ENCODE results near the gene CBR3. TPM values are rescaled to one million over a fixed set of nuclear protein-coding genes. Genes with fewer than 3 reads are reported as not detected.
"Not testable (repeated sequence)": the region's sequence is repeated elsewhere in the genome, so short reads cannot be mapped to it uniquely, and the experiment has no call there.

Gene CBR3
- total RNA-seq, result 1 to 10 TPM; 4.6 to 5.3 TPM
- polyA plus RNA-seq, result 10 to 100 TPM in 1 of 3 donors, 1 to 10 TPM in 2; 5.4 to 11.6 (median 8.0) TPM
- 3.4 to 15.2 (median 7.2) reads per million in 6 experiments for total RNA-seq

GRCh38 chr21:36134803-36135390 lies at the start of gene CBR3:
TSS of gene CBR3 (plus strand) at chr21:36135079. CDS start at chr21:36135193, 114 bp downstream.
- no peaks in the 10 kb centered on the region for H3K9me3 Mint-ChIP-seq
- POLR2A ChIA-PET, result interaction anchor here (1.0 to 1.7 kb wide), 4 partner anchors 19 to 163 kb away, joined by 4 to 8 read pairs (median 4); partner anchors contain the start of gene SETD4
- peaks cover 18 to 42% (median 28%) of the 10 kb centered on the region in 4 donors for H3K4me1 Mint-ChIP-seq
- peak; percentile 39 to 59 for ATAC-seq
- H3K27me3 Mint-ChIP-seq, result peaks cover 0 to 6% (median 0%) of the 10 kb centered on the region in 5 donors
- H3K36me3 Mint-ChIP-seq, result peaks cover 0 to 34% (median 2%) of the 10 kb centered on the region in 3 donors
- DNase-seq, result peak in 9 of 10 donors; percentile 21 to 60 (median 49)
- peak within 1 kb of the TSS; percentile 83 to 95 (median 88) for H3K27ac Mint-ChIP-seq
- peak within 1 kb of the TSS; percentile 89 to 96 (median 92) for H3K4me3 Mint-ChIP-seq

DNA sequence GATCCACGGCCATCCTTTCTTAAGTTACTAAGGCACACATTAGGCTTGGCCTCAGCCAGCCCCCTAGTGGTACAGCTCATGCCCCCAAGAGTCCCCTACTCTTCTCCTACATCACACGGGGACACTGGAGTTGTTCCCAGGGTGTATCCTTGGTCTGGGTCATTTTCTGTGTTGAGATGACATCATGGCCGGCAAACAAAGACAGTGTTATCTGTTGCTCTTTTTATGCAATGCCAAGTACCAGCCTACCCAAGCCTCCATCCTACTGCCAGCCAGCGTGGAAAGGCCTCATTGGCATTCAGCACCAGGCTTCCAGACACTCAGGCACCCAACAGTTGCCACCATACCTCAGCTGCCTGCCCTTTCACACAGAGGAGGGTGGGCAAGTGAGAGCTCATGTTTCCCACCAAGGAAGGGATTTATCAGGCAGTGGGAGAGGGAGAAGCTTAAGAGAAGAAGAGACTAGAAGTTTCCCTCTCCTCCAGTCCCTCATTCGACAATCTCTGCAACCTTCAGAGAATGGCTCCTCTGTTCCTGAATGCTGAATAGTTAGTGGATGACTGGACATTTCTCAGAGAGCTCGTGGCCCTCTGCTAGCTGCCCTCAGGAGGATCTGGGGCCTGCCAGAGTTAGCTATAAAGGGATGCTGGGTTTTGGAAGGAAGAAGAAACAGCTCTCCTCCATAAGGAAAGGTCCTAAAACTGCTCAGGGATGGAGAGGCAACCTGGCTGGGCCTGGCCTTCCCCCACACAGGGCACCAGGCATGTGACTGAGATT lies 47.3 kb upstream of the CBR3 start:
- POLR2A ChIA-PET, result interaction anchor here (1.2 kb wide), 1 partner anchor 18 kb away, joined by 3 read pairs; no protein-coding TSS in a partner anchor
- peaks cover 0 to 8% (median 3%) of the 10 kb centered on the region in 4 donors for H3K4me1 Mint-ChIP-seq
- peak overlapping the region in 2 of 10 donors; percentile 22 to 73 for H3K27ac Mint-ChIP-seq
- H3K27me3 Mint-ChIP-seq, result no peaks in the 10 kb centered on the region
- ATAC-seq, result peak in 1 of 2 donors; percentile 46
- DNase-seq, result no peak
- H3K9me3 Mint-ChIP-seq, result peaks cover 0 to 5% (median 0%) of the 10 kb centered on the region in 9 donors
- H3K4me3 Mint-ChIP-seq, result no peak overlapping the region
- peaks cover 0 to 2% (median 0%) of the 10 kb centered on the region in 3 donors for H3K36me3 Mint-ChIP-seq

DNA sequence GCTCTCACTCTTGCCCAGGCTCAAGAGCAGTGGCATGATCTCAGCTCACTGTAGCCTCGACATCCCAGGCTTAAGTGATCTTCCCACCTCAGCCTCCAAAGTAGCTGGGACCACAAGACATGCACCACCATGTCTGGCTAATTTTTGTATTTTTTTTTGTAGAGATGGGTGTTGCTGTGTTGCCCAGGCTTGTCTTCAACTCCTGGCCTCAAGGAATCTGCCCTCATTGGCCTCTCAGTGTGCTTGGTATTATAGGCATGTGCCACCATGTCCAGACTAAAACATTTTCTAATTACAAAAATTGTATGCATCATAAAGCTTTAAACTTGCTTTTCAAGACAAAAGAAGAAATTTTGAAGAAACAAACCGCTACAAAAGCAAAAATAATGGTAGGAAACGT lies 44.9 kb upstream of the CBR3 start:
- DNase-seq (no peak), ATAC-seq (no peak)
- H3K9me3 Mint-ChIP-seq, result peaks cover 0 to 20% (median 11%) of the 10 kb centered on the region in 9 donors
- peaks cover 0 to 5% (median 0%) of the 10 kb centered on the region in 5 donors for H3K27me3 Mint-ChIP-seq
- H3K4me1 Mint-ChIP-seq, result peaks cover 0 to 8% (median 3%) of the 10 kb centered on the region in 4 donors
- POLR2A ChIA-PET, result no interaction called here
- no peak overlapping the region for H3K4me3 Mint-ChIP-seq
- peaks cover 7 to 15% (median 9%) of the 10 kb centered on the region in 3 donors for H3K36me3 Mint-ChIP-seq
- no peak overlapping the region for H3K27ac Mint-ChIP-seq

GRCh38 chr21:36092681-36093080 lies 42.2 kb upstream of the CBR3 start:
- POLR2A ChIA-PET, result interaction anchor here (0.7 kb wide), 1 partner anchor 307 kb away, joined by 3 read pairs; no protein-coding TSS in a partner anchor
- H3K4me3 Mint-ChIP-seq, result no peak overlapping the region
- peaks cover 0 to 23% (median 11%) of the 10 kb centered on the region in 9 donors for H3K9me3 Mint-ChIP-seq
- DNase-seq, result no peak
- ATAC-seq, result no peak
- H3K4me1 Mint-ChIP-seq, result peaks cover 0 to under 1% (median 0%) of the 10 kb centered on the region in 4 donors
- H3K36me3 Mint-ChIP-seq, result peaks cover 7 to 15% (median 9%) of the 10 kb centered on the region in 3 donors
- no peak overlapping the region for H3K27ac Mint-ChIP-seq
- peaks cover 0 to 5% (median 0%) of the 10 kb centered on the region in 5 donors for H3K27me3 Mint-ChIP-seq

- peaks cover 0 to 5% (median 0%) of the 10 kb centered on the region in 4 donors for H3K4me1 Mint-ChIP-seq
- H3K27ac Mint-ChIP-seq, result no peak overlapping the region
- POLR2A ChIA-PET, result no interaction called here
- DNase-seq (no peak), ATAC-seq (no peak)
- no peak overlapping the region for H3K4me3 Mint-ChIP-seq
- H3K36me3 Mint-ChIP-seq, result peaks cover 7 to 15% (median 9%) of the 10 kb centered on the region in 3 donors
- peaks cover 0 to 23% (median 11%) of the 10 kb centered on the region in 9 donors for H3K9me3 Mint-ChIP-seq
- H3K27me3 Mint-ChIP-seq, result peaks cover 0 to 5% (median 0%) of the 10 kb centered on the region in 5 donors
Observed at GRCh38 chr21:36093512-36093911, 41.4 kb upstream of the CBR3 start.

GRCh38 chr21:36096398-36097290 lies 38.2 kb upstream of the CBR3 start:
- Mint-ChIP-seq H3K27me3 (peaks cover 0 to 5% (median 0%) of the 10 kb centered on the region in 5 donors), H3K27ac (no peak overlapping the region), H3K36me3 (peaks cover 7 to 15% (median 9%) of the 10 kb centered on the region in 3 donors), H3K4me3 (no peak overlapping the region), H3K9me3 (peaks cover 0 to 23% (median 11%) of the 10 kb centered on the region in 9 donors), H3K4me1 (peaks cover 0 to 5% (median 0%) of the 10 kb centered on the region in 4 donors)
- POLR2A ChIA-PET, result interaction anchor here (0.7 kb wide), 1 partner anchor 961 kb away, joined by 4 read pairs; no protein-coding TSS in a partner anchor
- no peak for ATAC-seq
- no peak for DNase-seq

DNA sequence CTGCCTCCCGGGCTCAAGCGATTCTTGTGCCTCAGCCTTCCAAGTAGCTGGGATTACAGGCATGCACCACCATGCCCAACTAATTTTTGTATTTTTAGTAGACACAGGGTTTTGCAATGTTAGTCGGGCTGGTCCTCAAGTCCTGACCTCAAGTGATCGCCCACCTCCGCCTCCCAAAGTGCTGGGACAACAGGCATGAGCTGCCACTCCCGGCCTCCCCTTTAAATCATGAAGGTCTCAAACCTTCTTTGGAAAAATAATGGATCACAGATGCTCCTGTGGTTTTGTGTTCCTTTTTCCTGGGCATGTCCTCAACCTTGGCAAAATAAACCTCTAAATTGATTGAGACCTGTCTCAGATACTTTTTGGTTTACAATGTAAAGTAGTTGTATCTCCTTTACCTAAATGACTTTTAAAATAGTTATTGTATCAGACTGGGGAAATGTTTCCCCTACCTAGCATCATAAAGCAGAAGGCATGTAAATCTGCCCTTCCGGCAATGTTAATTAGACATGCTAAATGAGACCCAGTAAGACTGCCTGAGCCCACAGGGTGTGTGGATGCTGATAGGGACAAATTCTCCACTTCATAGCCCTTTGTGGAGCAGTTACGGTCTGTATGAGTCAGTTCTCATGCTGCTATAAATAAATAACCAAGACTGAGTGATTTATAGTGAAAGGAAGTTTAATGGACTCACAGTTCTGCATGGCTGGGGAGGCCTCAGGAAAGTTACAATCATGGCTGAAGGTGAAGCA lies 37.3 kb upstream of the CBR3 start:
- ATAC-seq, result no peak

DNA sequence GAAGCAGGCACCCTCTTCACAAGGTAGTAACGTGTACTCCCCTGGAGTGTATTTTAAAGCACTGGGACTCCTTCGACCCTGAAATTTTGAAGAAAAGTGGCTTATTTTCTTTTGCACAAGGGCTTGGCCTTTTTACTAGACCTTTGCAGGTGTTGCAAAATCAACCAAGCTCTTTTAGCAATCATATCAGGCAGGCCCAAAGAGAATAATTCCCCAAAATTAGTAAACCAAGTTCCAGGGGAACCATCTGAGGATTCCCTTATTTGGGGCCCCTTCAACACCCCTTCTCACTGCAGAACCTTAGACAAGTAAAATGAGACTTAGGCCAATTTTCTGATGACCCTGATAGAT lies 36.7 kb upstream of the CBR3 start:
- Mint-ChIP-seq H3K36me3 (peaks cover 7 to 8% (median 7%) of the 10 kb centered on the region in 3 donors), H3K9me3 (peaks cover 0 to 14% (median 8%) of the 10 kb centered on the region in 9 donors), H3K27ac (no peak overlapping the region), H3K27me3 (peaks cover 0 to 5% (median 0%) of the 10 kb centered on the region in 5 donors), H3K4me3 (no peak overlapping the region), H3K4me1 (peaks cover 0 to 5% (median 0%) of the 10 kb centered on the region in 4 donors)
- no peak for DNase-seq
- ATAC-seq, result no peak
- POLR2A ChIA-PET, result no interaction called here

More for the DNA sequence above, 37.3 kb upstream of the CBR3 start:
- POLR2A ChIA-PET, result no interaction called here
- peaks cover 7 to 12% (median 9%) of the 10 kb centered on the region in 3 donors for H3K36me3 Mint-ChIP-seq
- peaks cover 0 to 5% (median 0%) of the 10 kb centered on the region in 5 donors for H3K27me3 Mint-ChIP-seq
- H3K27ac Mint-ChIP-seq, result no peak overlapping the region
- peaks cover 0 to 20% (median 11%) of the 10 kb centered on the region in 9 donors for H3K9me3 Mint-ChIP-seq
- no peak for DNase-seq
- H3K4me3 Mint-ChIP-seq, result no peak overlapping the region
- H3K4me1 Mint-ChIP-seq, result peaks cover 0 to 5% (median 0%) of the 10 kb centered on the region in 4 donors

DNA sequence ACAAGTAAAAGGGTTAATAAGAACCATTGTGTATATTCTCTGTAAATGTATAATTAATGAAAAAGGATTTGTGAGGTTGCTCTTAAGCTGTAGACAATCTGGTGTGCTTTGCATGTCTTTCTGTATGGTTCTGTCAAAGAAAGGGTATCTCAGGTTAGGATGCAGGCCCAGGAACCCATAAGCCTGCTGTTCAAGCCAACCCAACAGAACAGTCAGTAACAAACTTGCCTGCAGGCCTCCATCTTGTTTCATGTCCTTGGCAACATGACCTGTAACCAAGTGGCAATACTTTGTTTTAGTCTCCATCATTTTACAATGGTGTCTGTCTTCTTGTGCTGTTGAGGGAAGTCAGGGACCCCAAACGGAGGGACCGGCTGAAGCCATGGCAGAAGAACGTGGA lies 35.9 kb upstream of the CBR3 start:
- Mint-ChIP-seq H3K4me1 (peaks cover 0 to 5% (median under 1%) of the 10 kb centered on the region in 4 donors), H3K27me3 (peaks cover 0 to 3% (median 0%) of the 10 kb centered on the region in 5 donors), H3K36me3 (no peaks in the 10 kb centered on the region), H3K27ac (no peak overlapping the region), H3K4me3 (no peak overlapping the region), H3K9me3 (peaks cover 0 to 6% (median 0%) of the 10 kb centered on the region in 9 donors)
- POLR2A ChIA-PET, result no interaction called here
- ATAC-seq (no peak), DNase-seq (no peak)

DNA sequence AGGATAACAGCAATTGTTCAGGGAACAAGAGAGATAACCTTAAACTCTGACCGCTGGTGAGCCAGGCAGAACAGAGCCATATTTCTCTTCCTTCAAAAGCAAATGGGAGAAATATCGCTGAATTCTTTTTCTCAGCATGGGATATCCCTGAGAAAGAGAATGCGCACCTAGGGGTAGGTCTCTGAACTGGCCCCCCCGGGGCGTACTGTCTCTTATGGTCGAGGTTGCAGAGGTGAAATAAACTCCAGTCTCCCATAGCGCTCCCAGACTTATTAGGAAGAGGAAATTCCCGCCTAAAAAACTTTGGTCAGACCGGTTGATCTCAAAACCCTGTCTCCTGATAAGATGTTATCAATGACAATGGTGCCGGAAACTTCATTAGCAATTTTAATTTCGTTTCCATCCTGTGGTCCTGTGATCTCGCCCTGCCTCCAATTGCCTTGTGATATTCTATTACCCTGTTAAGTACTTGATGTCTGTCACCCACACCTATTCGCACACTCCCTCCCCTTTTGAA lies 35.1 kb upstream of the CBR3 start:
- DNase-seq, H3K9me3 Mint-ChIP-seq, POLR2A ChIA-PET, H3K27me3 Mint-ChIP-seq, ATAC-seq, H3K27ac Mint-ChIP-seq, H3K36me3 Mint-ChIP-seq, H3K4me3 Mint-ChIP-seq: not testable (repeated sequence)
- H3K4me1 Mint-ChIP-seq, result peaks cover 5 to 12% (median 8%) of the 10 kb centered on the region in 4 donors

GRCh38 chr21:36100971-36101641 lies 33.8 kb upstream of the CBR3 start:
- Mint-ChIP-seq H3K27ac (no peak overlapping the region), H3K27me3 (peaks cover 6 to 23% (median 11%) of the 10 kb centered on the region in 5 donors), H3K4me1 (peaks cover 8 to 15% (median 9%) of the 10 kb centered on the region in 4 donors), H3K36me3 (no peaks in the 10 kb centered on the region), H3K4me3 (no peak overlapping the region), H3K9me3 (no peaks in the 10 kb centered on the region)
- ATAC-seq, result no peak
- POLR2A ChIA-PET, result no interaction called here
- no peak for DNase-seq
